ENCODE data around the gene RGS1.

The RGS1 gene

DNA sequence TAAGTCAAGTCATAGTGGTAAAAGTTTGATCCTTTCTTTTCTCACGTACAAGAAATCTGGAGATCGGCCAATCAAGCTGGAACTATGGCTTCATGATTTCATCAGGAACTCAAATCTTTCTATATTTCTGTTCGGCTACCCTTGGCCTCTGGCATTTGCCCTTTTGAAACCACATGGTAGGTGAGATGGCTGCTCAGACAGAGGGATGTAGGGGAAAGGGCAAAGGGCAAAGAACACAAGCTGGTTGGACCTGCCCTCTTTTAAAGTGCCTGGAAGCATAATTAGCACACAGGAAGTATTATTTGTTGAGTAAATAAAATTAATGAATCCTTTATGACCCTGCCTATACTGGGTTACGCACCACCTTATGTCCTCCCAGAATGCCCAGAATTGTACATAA, 11.5 kb upstream of the RGS1 start:
- no peaks in the 10 kb centered on the region for H3K27me3 Mint-ChIP-seq (ENCODE audit: low read depth)
- H3K9me3 Mint-ChIP-seq: no peaks in the 10 kb centered on the region
- H3K36me3 Mint-ChIP-seq (ENCODE audit: low read depth): peaks cover 8% of the 10 kb centered on the region
- H3K4me1 Mint-ChIP-seq (ENCODE audit: low read depth): peaks cover 44% of the 10 kb centered on the region
- H3K4me3 Mint-ChIP-seq: no peak overlapping the region
- no peak overlapping the region for H3K27ac Mint-ChIP-seq
- DNase-seq (ENCODE audit: low spot score): no peak

DNA sequence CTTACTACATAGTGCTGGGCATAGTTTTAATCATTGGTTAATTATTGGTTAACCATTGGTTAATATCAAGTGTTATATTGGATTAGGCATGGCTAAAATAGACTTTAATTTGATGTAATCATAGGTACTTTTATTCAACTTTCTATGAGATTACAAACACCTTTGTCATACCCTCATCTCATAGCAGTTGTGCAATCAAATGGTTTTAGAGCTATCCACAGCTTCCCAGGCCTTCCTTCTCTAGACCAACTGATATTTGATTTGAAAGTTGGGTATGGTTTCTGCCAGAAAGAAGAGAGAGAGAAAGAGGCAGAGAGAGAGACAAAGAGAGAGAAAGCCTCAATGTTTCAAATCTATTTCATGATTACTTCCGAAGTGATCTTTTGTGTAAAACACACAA, 9.6 kb upstream of the RGS1 start:
- no peak overlapping the region for H3K4me3 Mint-ChIP-seq
- no peak overlapping the region for H3K27ac Mint-ChIP-seq
- no peak for DNase-seq (ENCODE audit: low spot score)

DNA sequence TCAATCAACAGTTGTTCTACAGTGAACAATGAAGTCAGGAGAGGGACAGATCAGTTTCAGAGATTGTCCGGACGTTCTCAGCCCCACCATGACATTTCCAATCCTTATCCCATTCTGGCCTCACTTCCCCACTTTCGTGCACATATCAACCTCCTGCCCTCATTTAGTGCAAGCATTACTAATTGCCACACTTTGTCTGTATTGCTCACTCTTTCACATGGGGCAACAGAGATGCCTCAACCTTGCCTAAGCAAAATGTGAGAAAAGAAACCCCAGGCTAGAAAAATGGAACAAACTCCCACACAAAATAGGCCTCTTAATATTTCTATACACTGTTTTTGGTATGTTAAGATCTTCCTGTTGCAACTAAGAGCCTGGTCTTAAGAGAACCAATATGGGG, 8.9 kb upstream of the RGS1 start:
- Mint-ChIP-seq H3K27ac (no peak overlapping the region), H3K4me1 (ENCODE audit: low read depth) (peaks cover 51% of the 10 kb centered on the region)

More for the DNA sequence above, 9.6 kb upstream of the RGS1 start:
- Mint-ChIP-seq H3K4me1 (ENCODE audit: low read depth) (peaks cover 46% of the 10 kb centered on the region), H3K9me3 (no peaks in the 10 kb centered on the region), H3K27me3 (ENCODE audit: low read depth) (no peaks in the 10 kb centered on the region), H3K36me3 (ENCODE audit: low read depth) (peaks cover 17% of the 10 kb centered on the region)

DNA sequence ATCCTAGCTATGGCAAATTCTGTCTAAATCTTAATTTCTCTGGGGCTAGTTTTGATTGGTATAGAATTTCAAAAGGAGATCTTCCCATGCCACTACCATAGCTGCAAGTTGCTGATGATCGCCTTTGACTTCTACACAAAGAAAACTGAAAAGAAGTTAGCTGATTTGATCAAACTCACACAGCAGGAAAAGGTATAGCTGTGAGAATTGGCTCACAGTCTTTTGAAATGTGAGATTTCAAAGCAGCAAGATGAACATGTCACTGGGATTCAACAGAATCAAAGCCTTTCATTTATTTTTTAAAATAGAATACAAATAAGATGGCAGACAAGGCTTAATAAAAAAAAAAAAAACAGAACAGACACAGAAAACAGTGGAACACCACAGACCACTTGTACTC, 7.5 kb upstream of the RGS1 start:
- H3K27me3 Mint-ChIP-seq (ENCODE audit: low read depth): no peaks in the 10 kb centered on the region
- no peak overlapping the region for H3K27ac Mint-ChIP-seq
- no peaks in the 10 kb centered on the region for H3K9me3 Mint-ChIP-seq
- no peak for DNase-seq (ENCODE audit: low spot score)
- peaks cover 59% of the 10 kb centered on the region for H3K4me1 Mint-ChIP-seq (ENCODE audit: low read depth)
- peaks cover 20% of the 10 kb centered on the region for H3K36me3 Mint-ChIP-seq (ENCODE audit: low read depth)
- H3K4me3 Mint-ChIP-seq: no peak overlapping the region

More for the DNA sequence above, 8.9 kb upstream of the RGS1 start:
- H3K9me3 Mint-ChIP-seq: no peaks in the 10 kb centered on the region
- DNase-seq (ENCODE audit: low spot score): no peak
- H3K36me3 Mint-ChIP-seq (ENCODE audit: low read depth): peaks cover 20% of the 10 kb centered on the region
- no peak overlapping the region for H3K4me3 Mint-ChIP-seq
- H3K27me3 Mint-ChIP-seq (ENCODE audit: low read depth): no peaks in the 10 kb centered on the region

GRCh38 chr1:192571668-192572067, 3.9 kb upstream of the RGS1 start:
- Mint-ChIP-seq H3K9me3 (no peaks in the 10 kb centered on the region), H3K4me1 (ENCODE audit: low read depth) (peaks cover 69% of the 10 kb centered on the region), H3K4me3 (peak overlapping the region; percentile 73), H3K36me3 (ENCODE audit: low read depth) (peaks cover 16% of the 10 kb centered on the region), H3K27me3 (ENCODE audit: low read depth) (no peaks in the 10 kb centered on the region), H3K27ac (peak overlapping the region; percentile 88)
- DNase-seq (ENCODE audit: low spot score): no peak

- Mint-ChIP-seq H3K4me1 (ENCODE audit: low read depth) (peaks cover 73% of the 10 kb centered on the region), H3K27me3 (ENCODE audit: low read depth) (no peaks in the 10 kb centered on the region), H3K9me3 (no peaks in the 10 kb centered on the region), H3K27ac (peak overlapping the region; percentile 16), H3K36me3 (ENCODE audit: low read depth) (peaks cover 31% of the 10 kb centered on the region), H3K4me3 (peak overlapping the region; percentile 41)
- DNase-seq (ENCODE audit: low spot score): no peak
Measured at GRCh38 chr1:192573499-192573898, 2.1 kb upstream of the RGS1 start.

GRCh38 chr1:192574073-192574472, 1.5 kb upstream of the RGS1 start:
- Mint-ChIP-seq H3K9me3 (no peaks in the 10 kb centered on the region), H3K36me3 (ENCODE audit: low read depth) (peaks cover 37% of the 10 kb centered on the region), H3K27ac (peak overlapping the region; percentile 16), H3K4me3 (peak overlapping the region; percentile 41), H3K27me3 (ENCODE audit: low read depth) (no peaks in the 10 kb centered on the region), H3K4me1 (ENCODE audit: low read depth) (peaks cover 73% of the 10 kb centered on the region)
- DNase-seq (ENCODE audit: low spot score): no peak

- Mint-ChIP-seq H3K27me3 (ENCODE audit: low read depth) (no peaks in the 10 kb centered on the region), H3K27ac (peak overlapping the region; percentile 94), H3K9me3 (no peaks in the 10 kb centered on the region), H3K4me1 (ENCODE audit: low read depth) (peaks cover 66% of the 10 kb centered on the region), H3K4me3 (peak overlapping the region; percentile 87), H3K36me3 (ENCODE audit: low read depth) (peaks cover 34% of the 10 kb centered on the region)
- DNase-seq (ENCODE audit: low spot score): no peak
Measured at GRCh38 chr1:192576190-192577144, 894 bp downstream of the RGS1 start.

GRCh38 chr1:192577145-192578140, 1.9 kb downstream of the RGS1 start:
- Mint-ChIP-seq H3K36me3 (ENCODE audit: low read depth) (peaks cover 34% of the 10 kb centered on the region), H3K4me3 (peak overlapping the region; percentile 87), H3K9me3 (no peaks in the 10 kb centered on the region), H3K27ac (no peak overlapping the region), H3K27me3 (ENCODE audit: low read depth) (no peaks in the 10 kb centered on the region), H3K4me1 (ENCODE audit: low read depth) (peaks cover 56% of the 10 kb centered on the region)
- no peak for DNase-seq (ENCODE audit: low spot score)

- peaks cover 34% of the 10 kb centered on the region for H3K36me3 Mint-ChIP-seq (ENCODE audit: low read depth)
- H3K27ac Mint-ChIP-seq: no peak overlapping the region
- no peaks in the 10 kb centered on the region for H3K9me3 Mint-ChIP-seq
- H3K27me3 Mint-ChIP-seq (ENCODE audit: low read depth): no peaks in the 10 kb centered on the region
- peaks cover 47% of the 10 kb centered on the region for H3K4me1 Mint-ChIP-seq (ENCODE audit: low read depth)
- DNase-seq (ENCODE audit: low spot score): no peak
- peak overlapping the region; percentile 87 for H3K4me3 Mint-ChIP-seq
Measured at GRCh38 chr1:192578144-192578909, 2.8 kb downstream of the RGS1 start.

GRCh38 chr1:192579010-192579738, 3.6 kb downstream of the RGS1 start:
- no peaks in the 10 kb centered on the region for H3K27me3 Mint-ChIP-seq (ENCODE audit: low read depth)
- DNase-seq (ENCODE audit: low spot score): no peak
- H3K36me3 Mint-ChIP-seq (ENCODE audit: low read depth): peaks cover 34% of the 10 kb centered on the region
- peak overlapping the region; percentile 87 for H3K4me3 Mint-ChIP-seq
- H3K27ac Mint-ChIP-seq: no peak overlapping the region
- H3K9me3 Mint-ChIP-seq: no peaks in the 10 kb centered on the region
- H3K4me1 Mint-ChIP-seq (ENCODE audit: low read depth): peaks cover 39% of the 10 kb centered on the region

DNA sequence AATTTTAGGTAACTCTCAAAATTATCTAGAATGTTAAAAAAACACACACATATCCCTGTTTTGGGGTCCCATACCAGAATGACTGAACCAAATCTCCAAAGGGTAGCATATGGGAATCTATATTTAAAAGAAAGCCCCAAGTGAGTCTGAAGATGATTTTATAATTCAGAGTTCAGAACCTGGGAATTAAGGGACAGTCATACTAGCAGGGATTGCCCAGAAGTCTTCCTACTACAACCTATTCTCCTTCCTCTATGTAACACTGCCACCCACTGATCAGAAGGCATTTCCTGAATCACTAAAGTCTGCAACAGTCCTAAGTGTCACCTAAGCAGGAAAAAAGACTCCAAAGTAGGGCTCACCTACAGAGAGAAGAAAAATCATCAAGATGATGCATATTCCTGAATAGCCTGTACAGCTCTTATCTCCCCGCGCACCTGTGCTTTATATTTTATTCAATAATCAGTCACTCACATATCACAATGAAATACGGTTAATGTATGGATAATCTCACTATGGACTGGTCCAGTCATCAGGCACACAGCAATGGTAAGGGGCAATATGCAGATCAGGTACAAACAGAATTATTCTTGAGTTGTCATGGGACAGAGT, 4.9 kb downstream of the RGS1 start:
- Mint-ChIP-seq H3K4me3 (peak overlapping the region; percentile 10), H3K27me3 (ENCODE audit: low read depth) (peaks cover 2% of the 10 kb centered on the region), H3K36me3 (ENCODE audit: low read depth) (peaks cover 34% of the 10 kb centered on the region), H3K27ac (no peak overlapping the region), H3K9me3 (no peaks in the 10 kb centered on the region), H3K4me1 (ENCODE audit: low read depth) (peaks cover 31% of the 10 kb centered on the region)
- no peak for DNase-seq (ENCODE audit: low spot score)

Measured in T-helper 2 cell treated with Interferon-gamma antibody and Interleukin-4, amounts not matched to agents 5 μg/mL and 100 μg/mL, for 36 hours (primary cell).